Esophagus squamous epithelium (tissue), 4 donors: Measurements from ENCODE around the gene TAF1L.

Experiments used
- CTCF ChIP-seq, 6 experiments: fragments of 450-650 bp in 4 of 6; fragments of 200-600 bp in 2 of 6; sonication (generic) in 2 of 6; IDR thresholded peaks; one replicate each; pipeline ENCODE4 v1.5.1; 2016 to 2019; ENCODE audit warnings: antibody characterized with exemption in 6 of 6, mild to moderate bottlenecking in 4 of 6, moderate library complexity in 4 of 6
- POLR2A ChIP-seq, 4 donors: fragments of 450-650 bp; IDR thresholded peaks; one replicate each; pipeline ENCODE4 v1.6.1; 2017; ENCODE audit warnings: antibody characterized with exemption in 4 of 4, mild to moderate bottlenecking in 4 of 4, moderate library complexity in 3 of 4

- TF ChIP-seq CTCF (IDR thresholded peaks at IDR 0.05) (no peak), POLR2A (IDR thresholded peaks at IDR 0.05) (no peak)
Observed at GRCh38 chr9:32644698-32645097, 9.2 kb upstream of the TAF1L start.
